NT2/D1 (cell line): ENCODE measurements around the gene ALOXE3.

ENCODE experiments used
- SUZ12 ChIP-seq: IDR thresholded peaks from 2 replicates; pipeline ENCODE4 v1.6.1; 2011; ENCODE audit not compliant: insufficient read length, insufficient read depth; ENCODE audit errors: extremely low read depth
- YY1 ChIP-seq: IDR thresholded peaks from 2 replicates; pipeline ENCODE4 v1.6.1; 2011; ENCODE audit not compliant: insufficient read length, insufficient read depth
- ZNF274 ChIP-seq: IDR thresholded peaks from 2 replicates; pipeline ENCODE4 v1.6.1; 2011; ENCODE audit warnings: mild to moderate bottlenecking, low read depth, low read length

DNA sequence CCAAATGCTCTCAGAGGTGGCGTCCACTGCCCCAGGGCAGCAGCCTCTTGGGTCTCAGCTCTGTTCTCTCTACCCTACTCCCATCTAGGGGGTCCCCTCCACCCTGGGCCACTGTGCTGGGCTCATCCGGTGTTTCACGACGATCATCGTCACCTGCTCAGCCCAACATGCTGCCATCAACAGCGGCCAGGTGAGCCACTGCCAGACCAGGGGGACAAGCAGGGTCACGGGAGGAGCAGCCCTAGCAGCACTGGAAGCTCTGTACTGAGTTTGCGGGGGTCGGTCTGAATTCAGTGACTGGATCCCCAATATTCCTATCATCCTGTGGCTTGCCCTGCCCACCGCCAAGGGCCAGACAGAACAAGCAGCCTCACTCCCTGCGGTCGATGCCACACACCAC is 46.8 kb downstream of the ALOXE3 start:
- TF ChIP-seq YY1 (no peak), SUZ12 (no peak), ZNF274 (no peak)
